Esophagus squamous epithelium (tissue), 5 donors: Measurements from ENCODE around the gene FAAP100. TPM values are rescaled to one million over a fixed set of nuclear protein-coding genes. Genes with fewer than 3 reads are reported as not detected.

ENCODE experiments used
- DNase-seq: peaks from one replicate; lab custom pipeline; 2025; lab: John Stamatoyannopoulos, UW
- H3K27ac ChIP-seq, 4 donors: fragments of 200-600 bp; sonication (generic); one replicate each; pipeline ENCODE4 v1.5.1; 2016 to 2019; ENCODE audit warnings: mild to moderate bottlenecking in 1 of 4
- H3K27me3 ChIP-seq, 4 donors: fragments of 200-600 bp; sonication (generic); 1 replicate in 3 of 4; 2 replicates in 1 of 4; pipeline versions ENCODE4 v1.5.1 to v1.6.0; 2017 to 2021; ENCODE audit warnings: antibody characterized with exemption in 1 of 4
- H3K36me3 ChIP-seq, 3 donors: fragments of 200-600 bp; sonication (generic); one replicate each; pipeline ENCODE4 v1.5.1; 2016 to 2019
- H3K4me1 ChIP-seq, 3 donors: fragments of 200-600 bp; sonication (generic); one replicate each; pipeline ENCODE4 v1.5.1; 2017 to 2019
- H3K4me3 ChIP-seq, 4 donors: fragments of 200-600 bp; sonication (generic); 1 replicate in 3 of 4; 2 replicates in 1 of 4; pipeline ENCODE4 v1.5.1; 2016 to 2019; ENCODE audit warnings: mild to moderate bottlenecking in 2 of 4, moderate library complexity in 1 of 4
- H3K9me3 ChIP-seq, 3 donors: fragments of 200-600 bp; sonication (generic); one replicate each; pipeline ENCODE4 v1.5.1; 2016 to 2019
- POLR2A ChIP-seq, 4 donors: fragments of 450-650 bp; IDR thresholded peaks; one replicate each; pipeline ENCODE4 v1.6.1; 2017; ENCODE audit warnings: antibody characterized with exemption in 4 of 4, mild to moderate bottlenecking in 4 of 4, moderate library complexity in 3 of 4
- whole genome bisulfite sequencing, 2 donors: methylation state at CpG; one replicate each; pipeline ENCODE4 v1.1.5; 2018; 5-methylcytosine and 5-hydroxymethylcytosine counted together
- intact Hi-C: fragments of 100-400 bp; cut with DNase I; formaldehyde crosslinking; loops from one replicate; pipeline ENCODE4 v1.15.0; 2022
- total RNA-seq, 4 donors: library from RNA; depleted of rRNA; stranded (reverse); fragments of >200 nt; gene quantifications; one replicate each; pipeline ENCODE4 v1.1.0, GENCODE V29; 2016
- TF ChIP-seq, protein P1 (sequence below), 6 experiments: fragments of 450-650 bp in 4 of 6; fragments of 200-600 bp in 2 of 6; sonication (generic) in 2 of 6; IDR thresholded peaks; one replicate each; pipeline ENCODE4 v1.5.1; 2016 to 2019; ENCODE audit warnings: antibody characterized with exemption in 6 of 6, mild to moderate bottlenecking in 4 of 6, moderate library complexity in 4 of 6
- donor health status: DM: yes; HTN: yes; CAD: no.

FAAP100 gene
- total RNA-seq, 4 donors from 2014 or later = 17.3 to 32.2 (median 26.1) TPM

DNA sequence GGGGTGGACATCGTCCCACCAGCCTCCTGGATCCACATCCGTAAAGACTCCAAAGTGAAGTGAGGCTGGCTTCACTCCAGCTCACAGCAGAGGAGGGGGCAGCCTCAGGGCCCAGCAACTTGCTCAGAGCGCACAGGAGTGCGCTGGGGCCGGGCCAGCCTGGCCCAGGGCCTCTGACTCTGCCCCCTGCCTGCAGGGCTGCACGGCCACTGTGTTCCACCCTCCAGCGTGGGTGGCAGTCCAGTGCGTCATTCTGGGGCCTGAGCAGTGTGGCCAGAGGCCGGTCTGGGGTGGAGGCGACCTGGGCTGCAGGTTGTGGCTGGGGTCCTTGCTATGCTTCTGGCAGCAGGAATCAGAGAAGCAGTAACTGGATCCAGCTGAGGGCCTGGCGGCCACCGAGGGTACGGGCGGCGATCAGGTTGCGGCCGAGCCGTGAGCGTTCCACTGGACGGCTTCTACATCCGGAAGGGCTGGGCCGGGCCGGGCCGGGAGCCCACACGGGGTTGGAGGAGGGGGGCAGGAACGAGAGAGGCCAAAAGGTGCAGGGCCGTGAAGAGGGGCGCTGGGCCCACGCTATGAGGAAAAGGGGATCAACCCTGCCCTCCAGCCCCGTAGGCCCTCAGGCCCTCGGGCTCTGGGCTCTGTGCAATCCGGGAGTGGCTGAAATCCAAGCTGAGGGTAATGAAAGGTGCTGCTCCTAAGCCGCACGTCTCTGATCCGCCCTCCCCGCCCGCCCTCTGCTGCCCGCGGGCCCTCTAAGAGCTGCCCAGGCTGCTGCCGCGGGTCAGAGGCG lies 24.4 kb downstream of the FAAP100 start, which contains the start of gene FSCN2:
TSS of gene FSCN2 (plus strand) at position 787 of the 793 bp plus-strand sequence. CDS start 155 bp downstream, outside the sequence.
- no peak for DNase-seq
- no peaks in the 10 kb centered on the region for H3K36me3 ChIP-seq
- H3K4me1 ChIP-seq = peaks cover 0 to 26% (median 8%) of the 10 kb centered on the region in 3 donors
- no peak for TF ChIP-seq POLR2A (IDR thresholded peaks at IDR 0.05)
- TF ChIP-seq, protein P1, sequence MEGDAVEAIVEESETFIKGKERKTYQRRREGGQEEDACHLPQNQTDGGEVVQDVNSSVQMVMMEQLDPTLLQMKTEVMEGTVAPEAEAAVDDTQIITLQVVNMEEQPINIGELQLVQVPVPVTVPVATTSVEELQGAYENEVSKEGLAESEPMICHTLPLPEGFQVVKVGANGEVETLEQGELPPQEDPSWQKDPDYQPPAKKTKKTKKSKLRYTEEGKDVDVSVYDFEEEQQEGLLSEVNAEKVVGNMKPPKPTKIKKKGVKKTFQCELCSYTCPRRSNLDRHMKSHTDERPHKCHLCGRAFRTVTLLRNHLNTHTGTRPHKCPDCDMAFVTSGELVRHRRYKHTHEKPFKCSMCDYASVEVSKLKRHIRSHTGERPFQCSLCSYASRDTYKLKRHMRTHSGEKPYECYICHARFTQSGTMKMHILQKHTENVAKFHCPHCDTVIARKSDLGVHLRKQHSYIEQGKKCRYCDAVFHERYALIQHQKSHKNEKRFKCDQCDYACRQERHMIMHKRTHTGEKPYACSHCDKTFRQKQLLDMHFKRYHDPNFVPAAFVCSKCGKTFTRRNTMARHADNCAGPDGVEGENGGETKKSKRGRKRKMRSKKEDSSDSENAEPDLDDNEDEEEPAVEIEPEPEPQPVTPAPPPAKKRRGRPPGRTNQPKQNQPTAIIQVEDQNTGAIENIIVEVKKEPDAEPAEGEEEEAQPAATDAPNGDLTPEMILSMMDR (IDR thresholded peaks at IDR 0.05) = peak in 1 of 6 experiments; percentile 12
- no peak within 1 kb of the TSS for H3K27ac ChIP-seq
- WGBS, 2 donors = 10% methylated on average over 2 of the region's 42 CpGs; no CpG with 5 or more reads in 1 of the 2 donors
- intact Hi-C loops = no loop called here
- H3K27me3 ChIP-seq = peaks cover 0 to 82% (median 14%) of the 10 kb centered on the region in 4 donors
- no peaks in the 10 kb centered on the region for H3K9me3 ChIP-seq
- no peak within 1 kb of the TSS for H3K4me3 ChIP-seq

- H3K27me3 ChIP-seq = peaks cover 0 to 88% (median 14%) of the 10 kb centered on the region in 4 donors
- 73 to 82% methylated on average over 7 to 9 of the region's 21 CpGs for WGBS, 2 donors
- H3K4me3 ChIP-seq = no peak overlapping the region
- H3K36me3 ChIP-seq = no peaks in the 10 kb centered on the region
- peaks cover 0 to 27% (median 8%) of the 10 kb centered on the region in 3 donors for H3K4me1 ChIP-seq
- intact Hi-C loops = no loop called here
- no peaks in the 10 kb centered on the region for H3K9me3 ChIP-seq
- TF ChIP-seq, protein P1 (IDR thresholded peaks at IDR 0.05) = no peak
- TF ChIP-seq POLR2A (IDR thresholded peaks at IDR 0.05) = no peak
- no peak overlapping the region for H3K27ac ChIP-seq
- DNase-seq = no peak
These were observed 25.2 kb downstream of the FAAP100 start for GRCh38 chr17:81526662-81527571.

DNA sequence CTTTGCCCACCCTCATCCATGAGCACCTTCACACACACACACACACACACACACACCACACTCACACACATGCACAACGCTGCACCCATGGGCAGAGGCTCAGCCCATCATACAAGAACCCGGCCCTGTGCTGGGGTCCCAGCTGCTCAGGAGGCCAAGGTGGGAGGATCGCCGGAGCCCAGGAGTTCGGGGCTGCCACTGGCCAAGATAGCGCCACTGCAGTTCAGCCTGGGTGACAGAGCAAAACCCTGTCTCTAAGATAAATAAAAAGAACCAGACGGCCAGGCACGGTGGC lies 27.3 kb downstream of the FAAP100 start:
- no peak for TF ChIP-seq POLR2A (IDR thresholded peaks at IDR 0.05)
- TF ChIP-seq, protein P1 (IDR thresholded peaks at IDR 0.05) = no peak
- Histone ChIP-seq H3K9me3 (no peaks in the 10 kb centered on the region), H3K4me3 (no peak overlapping the region), H3K36me3 (no peaks in the 10 kb centered on the region), H3K27ac (no peak overlapping the region), H3K27me3 (peaks cover 0 to 78% (median 14%) of the 10 kb centered on the region in 4 donors), H3K4me1 (peaks cover 5 to 32% (median 12%) of the 10 kb centered on the region in 3 donors)
- no peak for DNase-seq
- WGBS, 2 donors = 65 to 75% methylated on average over 2 to 3 of the region's 8 CpGs
- intact Hi-C loops = no loop called here

GRCh38 chr17:81524039-81524864 lies 27.9 kb downstream of the FAAP100 start:
- Histone ChIP-seq H3K27me3 (peaks cover 0 to 72% (median 12%) of the 10 kb centered on the region in 4 donors), H3K27ac (no peak overlapping the region), H3K9me3 (no peaks in the 10 kb centered on the region), H3K4me3 (no peak overlapping the region), H3K4me1 (peaks cover 10 to 37% (median 17%) of the 10 kb centered on the region in 3 donors), H3K36me3 (no peaks in the 10 kb centered on the region)
- TF ChIP-seq POLR2A (IDR thresholded peaks at IDR 0.05) = no peak
- TF ChIP-seq, protein P1 (IDR thresholded peaks at IDR 0.05) = no peak
- no peak for DNase-seq
- intact Hi-C loops = no loop called here
- no CpG with 5 or more reads among the region's 18 CpGs for WGBS, 2 donors
